ENCODE measurements around the gene DLG2.

The DLG2 gene

DNA sequence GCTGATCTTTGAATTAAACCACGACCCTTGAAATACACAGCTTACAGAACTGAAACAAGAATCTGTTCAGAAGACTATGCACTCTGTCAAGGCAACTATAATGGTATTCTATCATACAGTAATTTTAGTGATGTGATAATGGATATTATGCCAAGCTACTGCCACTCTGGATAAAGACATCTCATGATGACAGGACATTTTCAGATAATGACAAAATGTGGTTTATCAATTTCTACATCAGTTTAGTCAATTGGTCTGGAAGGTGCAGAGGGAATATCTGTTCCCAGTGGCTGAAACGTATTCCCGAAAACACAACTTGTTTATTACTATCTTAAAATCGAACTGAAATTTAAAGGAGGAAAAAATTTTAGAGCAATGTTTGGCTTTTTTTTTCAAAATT lies 1331.3 kb downstream of the DLG2 start:
- no peak for DNase-seq

DNA sequence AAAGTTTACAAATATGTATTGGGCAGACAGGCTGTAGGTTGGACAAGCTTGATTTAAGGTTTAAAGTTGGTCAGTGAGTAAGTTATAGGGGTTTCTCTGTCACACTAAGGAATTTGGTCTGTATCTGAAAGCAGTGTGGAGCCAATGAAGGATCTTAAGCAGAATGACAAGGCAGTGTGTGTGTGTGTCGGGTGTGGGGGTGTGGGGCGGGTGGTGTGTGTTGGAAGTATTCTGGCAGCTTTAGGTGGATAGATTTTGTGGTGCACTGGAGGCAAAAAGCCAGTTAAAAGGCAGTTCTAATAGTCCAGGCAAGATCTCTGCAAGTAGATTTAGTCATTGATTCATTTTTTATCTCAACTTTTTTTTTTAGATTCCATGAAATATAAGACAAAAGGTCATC lies 1334.2 kb downstream of the DLG2 start:
- peak in 13 of 56 donors; percentile 5 to 38 (median 10) for DNase-seq

DNA sequence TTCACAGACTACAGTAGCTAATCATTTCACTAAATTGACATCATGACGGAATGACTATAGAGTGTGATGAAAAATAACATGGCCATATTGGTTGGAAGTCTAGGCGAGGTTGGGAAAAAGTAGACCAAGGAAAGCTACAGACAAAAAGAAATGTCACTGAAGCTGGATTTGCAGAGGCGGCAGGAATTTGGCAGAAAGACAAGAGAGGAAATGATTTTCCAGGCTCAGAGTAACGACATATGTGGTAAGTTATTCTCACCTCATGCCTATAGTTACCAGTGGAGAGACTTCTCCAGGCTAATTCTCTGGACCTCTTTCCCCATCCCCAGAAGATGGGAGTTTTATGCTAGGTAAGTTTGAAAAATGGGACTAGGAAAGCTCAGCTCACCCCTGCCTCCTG lies 1335.1 kb downstream of the DLG2 start:
- no peak for DNase-seq

DNA sequence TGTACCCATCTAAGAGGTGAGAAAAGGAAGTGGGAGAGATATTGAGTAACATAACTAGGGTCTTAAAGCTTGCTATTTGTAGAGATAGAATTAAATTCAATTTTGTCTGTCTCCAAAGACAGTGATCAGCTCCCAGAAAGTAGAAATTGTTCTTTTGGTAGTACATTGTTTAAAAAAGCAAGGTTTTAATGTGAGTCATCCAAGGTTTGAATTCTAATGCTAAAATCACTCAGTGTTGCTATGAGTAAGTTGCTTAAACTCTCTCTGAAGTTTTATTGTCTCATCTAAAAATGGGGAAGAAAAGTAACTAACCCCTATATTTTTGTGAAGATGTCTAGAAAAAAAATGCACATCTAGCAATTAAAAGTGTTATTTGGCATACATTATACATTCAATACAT lies 1336.5 kb downstream of the DLG2 start:
- DNase-seq = no peak

DNA sequence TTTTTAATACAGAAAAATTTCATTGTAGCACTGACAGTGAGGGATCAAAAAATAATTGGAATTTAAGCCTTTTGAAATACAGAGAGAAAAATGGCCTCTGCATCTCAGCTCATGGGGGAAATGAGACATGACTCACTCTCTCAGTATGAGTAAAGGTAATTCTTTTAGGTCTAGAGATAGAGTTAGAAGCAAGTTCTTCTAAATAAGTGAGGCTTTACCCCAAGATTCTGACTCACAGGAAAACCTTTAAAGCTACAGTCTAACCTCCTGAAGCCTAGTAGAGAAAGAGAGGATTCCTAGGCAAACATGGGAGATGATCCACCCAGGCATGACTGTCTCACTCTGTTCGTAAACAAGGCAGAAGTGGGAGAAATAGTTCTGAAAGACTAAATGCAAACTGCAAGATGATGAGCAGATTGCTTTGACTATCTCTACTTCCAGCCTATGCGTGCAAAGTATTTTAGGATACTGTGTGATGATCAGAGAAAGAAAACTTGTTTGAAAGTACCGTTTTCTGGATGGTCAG lies 1337.7 kb downstream of the DLG2 start:
- DNase-seq = peak in 4 of 56 donors; percentile 12 to 20 (median 13)

DNA sequence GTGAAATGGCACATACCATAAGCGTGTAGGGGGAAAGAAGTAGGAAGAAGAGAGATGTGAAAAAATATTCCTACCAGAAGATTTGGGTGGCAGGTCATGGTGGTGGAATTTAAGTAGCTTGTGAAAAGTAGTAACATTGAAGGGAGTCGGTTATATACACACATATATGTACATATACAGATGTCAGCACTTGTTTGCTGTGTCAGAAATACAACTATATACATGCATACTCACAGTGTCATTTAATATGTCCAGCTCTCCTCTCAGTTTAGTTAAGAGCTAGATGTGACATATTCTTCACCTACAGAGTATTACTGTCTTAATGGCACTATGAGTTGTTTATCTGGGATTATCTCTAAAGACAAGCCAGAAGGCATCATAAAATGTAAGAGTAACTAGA lies 1353.6 kb downstream of the DLG2 start:
- no peak for DNase-seq

DNA sequence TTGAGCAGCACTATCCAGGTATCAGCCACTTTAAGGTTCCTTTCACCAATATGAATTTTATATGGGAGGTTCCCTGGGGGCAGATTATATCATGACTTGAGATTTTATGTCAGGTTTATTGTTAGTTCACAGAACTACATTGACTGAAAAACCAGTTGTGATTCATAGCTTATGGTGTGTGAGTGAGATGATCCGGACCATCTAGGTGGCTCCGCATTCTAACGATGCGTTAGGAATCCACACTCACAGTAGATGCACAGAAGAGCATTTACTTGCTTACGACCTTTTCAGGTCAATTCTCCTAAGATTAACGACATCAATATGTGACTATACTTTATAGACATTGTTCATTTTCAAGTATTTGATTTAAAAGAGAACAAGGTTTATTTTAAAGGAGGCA lies 1356.7 kb downstream of the DLG2 start:
- no peak for DNase-seq

DNA sequence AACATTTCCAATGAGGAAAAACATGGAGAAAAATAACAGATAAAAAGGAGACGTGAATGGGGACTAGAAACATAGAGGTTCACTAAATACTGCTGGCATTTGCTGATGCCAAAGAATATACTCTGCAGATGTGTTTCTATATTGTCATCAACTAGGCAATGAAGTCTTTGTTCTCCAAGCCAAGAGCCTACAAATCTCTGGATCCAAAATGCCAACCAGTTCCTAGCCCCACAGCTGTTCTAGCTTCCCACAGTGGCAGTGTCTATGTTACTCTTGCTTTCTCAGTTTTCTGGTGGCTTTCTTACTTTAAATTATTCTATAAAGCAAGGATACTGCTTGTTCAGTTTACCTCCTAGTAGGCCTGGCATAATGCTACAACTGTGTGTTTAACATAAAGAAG lies 1363.1 kb downstream of the DLG2 start:
- DNase-seq = peak in 41 of 56 donors; percentile 1 to 81 (median 44)

DNA sequence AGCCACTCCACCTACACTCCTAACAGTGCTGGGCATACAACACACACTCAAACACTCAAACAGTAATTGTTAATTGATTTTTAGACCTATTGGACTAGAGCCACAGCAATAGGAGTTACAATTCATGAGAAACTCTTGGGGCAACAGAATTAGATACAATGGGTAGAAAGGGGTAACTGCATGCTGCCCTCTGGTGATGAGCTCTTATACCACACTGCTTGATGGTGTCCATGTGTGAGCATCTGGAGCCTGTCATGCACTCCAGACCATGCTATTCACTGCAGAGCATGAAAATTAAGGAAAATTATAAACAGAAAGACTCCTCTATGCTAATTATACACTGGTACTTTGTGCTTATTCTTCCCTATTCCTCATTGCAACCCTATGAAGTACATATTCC lies 1365.4 kb downstream of the DLG2 start:
- peak in 3 of 56 donors; percentile 13 to 19 (median 16) for DNase-seq

DNA sequence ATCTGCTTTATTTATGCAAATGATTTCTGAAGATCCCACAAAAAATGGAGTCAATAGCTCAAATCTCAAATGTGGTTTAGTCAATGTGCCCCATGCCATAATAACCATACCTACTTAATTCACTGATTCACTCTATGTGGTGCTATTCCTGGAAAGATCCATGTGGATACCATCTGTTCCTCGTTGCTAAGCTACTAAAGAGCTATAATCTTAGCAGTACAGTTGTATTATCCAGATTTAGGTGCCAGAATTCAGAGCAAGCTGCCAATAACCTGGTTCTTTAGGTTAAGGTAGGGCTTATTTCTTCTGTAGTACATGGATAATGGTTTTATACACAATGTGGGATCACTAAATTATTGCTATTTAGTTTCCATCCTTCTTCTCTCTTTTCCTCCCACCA lies 1366.3 kb downstream of the DLG2 start:
- no peak for DNase-seq

DNA sequence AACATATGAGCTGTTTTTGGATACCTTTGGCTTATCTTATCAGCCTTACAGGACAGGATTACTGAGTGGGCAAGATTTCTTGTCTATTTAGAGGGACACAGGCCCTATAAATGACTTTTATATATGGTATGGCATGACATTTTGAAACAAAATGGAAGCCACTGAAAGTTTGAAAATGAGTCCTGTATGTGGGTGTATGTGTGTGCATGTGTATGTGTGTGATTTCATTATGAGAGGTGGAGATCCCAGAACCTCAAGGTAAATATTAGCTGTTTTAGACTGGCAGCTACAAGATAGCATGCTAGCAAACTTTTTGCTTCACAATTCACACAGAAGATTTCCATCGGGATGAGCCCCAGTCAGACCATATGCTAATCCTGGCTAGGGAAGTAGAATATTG lies 1370.5 kb downstream of the DLG2 start:
- DNase-seq = no peak

DNA sequence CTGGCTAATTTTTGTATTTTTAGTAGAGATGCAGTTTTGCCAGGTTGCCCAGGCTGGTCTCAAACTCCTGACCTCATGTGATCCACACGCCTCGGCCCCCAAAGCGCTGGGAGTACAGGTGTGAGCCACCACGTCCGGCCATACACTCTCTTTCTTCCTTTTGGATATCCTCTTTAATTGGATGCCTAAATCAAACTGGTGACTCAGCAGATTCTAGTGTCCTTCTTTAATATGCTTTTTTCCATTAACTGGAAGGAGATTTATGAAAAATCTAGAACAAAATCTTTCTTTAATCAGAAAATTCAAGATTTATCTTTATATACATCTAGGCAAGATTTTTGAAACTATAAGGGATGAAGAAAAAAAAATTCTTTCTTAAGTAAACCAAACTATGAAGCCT lies 1371.7 kb downstream of the DLG2 start:
- no peak for DNase-seq

DNA sequence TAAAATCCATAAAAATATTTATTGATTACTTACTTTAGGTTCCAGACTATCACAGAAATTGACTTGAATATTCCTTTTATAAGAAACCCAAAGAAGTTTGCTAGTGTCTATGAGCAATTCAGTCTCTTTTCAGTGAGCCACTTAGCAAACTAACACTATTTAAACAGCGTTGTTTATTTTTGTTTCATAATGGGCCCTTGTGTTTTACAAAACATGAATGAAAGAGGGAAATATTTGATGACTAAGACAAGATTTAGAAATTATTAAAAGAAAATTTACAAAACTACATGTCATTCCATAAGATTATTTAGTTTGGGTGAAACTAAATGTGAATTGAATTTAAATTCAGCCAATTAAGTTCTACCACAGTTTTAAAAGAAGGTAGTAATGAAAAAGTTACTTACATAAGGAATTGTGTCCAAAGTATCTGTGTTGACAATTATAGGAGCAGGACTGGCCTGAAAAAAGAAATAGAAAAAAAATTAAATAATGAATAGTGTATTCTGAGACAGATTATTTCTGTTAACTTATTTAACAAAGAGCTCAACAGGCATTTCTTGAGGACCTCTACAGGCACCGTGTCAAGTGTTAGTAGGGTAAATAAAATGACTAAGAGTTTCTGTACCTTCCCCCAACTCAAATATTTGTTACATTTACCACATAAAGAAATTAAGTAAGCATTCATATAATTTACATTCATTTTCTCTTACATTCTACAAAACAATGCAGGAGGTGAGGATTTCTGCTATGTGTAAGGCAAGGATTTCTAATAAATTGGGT lies 1376.1 kb downstream of the DLG2 start:
- DNase-seq = no peak

DNA sequence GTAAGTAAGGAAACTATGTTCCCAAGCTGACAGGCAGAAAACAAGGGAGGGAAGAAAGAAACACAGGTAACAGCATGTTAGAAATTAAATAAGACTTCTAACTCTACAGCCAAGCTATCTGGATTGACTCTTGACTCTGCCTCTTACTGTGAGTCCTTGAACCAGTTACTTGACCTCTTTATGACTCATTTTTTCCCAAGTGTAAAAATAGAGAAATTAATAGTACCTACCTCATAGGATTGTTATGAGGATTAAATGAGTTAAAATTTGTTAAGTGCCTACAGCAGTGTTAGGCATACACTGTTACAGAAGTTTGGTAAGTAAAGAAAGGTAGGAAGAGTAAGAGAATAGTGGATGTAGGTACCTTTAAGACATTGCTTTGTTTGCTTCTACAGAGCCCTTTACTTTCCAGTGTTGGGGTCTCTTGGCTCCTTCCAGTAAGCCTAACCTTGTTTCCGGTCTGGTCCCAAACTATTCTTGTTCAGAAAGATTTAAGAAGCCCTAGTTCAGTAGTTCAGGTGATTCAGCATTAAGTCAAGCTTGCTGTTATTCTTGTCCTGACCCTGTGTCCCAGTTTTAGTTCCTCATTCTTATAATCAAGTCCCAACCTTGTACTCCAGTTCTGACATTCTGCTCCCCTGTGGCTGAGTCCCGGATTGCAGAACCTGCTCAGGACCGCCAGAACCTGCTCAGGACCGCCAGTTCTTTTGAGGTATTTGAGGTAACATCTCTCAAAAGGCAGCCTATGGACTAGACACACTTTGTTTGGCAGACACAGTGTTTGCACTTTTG lies 1377.6 kb downstream of the DLG2 start:
- DNase-seq = no peak

DNA sequence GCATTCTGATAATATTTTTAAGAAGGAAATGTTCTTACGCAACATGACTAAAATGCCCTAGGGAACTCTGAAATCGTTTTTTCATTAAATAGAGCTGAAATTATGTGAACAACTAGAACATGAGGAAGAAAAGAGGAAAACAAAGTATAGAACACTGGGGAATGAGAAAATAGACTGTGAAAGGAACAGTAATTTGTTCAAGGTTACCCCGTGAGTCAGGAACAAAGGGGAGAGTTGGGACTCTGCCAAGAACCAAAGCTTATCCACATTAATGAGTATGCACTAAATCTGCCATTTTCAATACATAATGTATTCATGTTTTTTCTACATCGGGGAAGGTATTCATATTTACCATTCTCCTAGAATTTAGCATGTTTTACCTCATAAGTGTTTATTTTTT lies 1379.2 kb downstream of the DLG2 start:
- no peak for DNase-seq

DNA sequence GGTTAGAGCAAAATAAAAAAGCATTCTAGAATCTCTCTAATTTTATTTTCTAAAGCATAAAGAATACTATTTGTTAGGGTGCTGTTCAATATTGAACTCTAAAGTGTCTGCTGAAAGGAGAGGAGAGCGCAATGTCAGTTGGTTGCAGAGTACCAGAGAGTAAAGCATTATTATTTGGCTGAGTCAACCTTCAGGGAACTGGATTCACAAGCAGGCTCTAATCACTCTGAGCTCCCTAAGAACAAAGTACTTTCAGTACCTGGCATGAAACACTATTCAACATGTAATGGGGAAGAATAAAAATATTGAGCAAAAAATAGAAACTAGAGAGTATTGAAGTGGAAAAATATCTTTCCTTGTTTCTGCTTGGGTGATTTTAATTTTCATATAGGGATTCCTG lies 1380.0 kb downstream of the DLG2 start:
- DNase-seq = no peak

DNA sequence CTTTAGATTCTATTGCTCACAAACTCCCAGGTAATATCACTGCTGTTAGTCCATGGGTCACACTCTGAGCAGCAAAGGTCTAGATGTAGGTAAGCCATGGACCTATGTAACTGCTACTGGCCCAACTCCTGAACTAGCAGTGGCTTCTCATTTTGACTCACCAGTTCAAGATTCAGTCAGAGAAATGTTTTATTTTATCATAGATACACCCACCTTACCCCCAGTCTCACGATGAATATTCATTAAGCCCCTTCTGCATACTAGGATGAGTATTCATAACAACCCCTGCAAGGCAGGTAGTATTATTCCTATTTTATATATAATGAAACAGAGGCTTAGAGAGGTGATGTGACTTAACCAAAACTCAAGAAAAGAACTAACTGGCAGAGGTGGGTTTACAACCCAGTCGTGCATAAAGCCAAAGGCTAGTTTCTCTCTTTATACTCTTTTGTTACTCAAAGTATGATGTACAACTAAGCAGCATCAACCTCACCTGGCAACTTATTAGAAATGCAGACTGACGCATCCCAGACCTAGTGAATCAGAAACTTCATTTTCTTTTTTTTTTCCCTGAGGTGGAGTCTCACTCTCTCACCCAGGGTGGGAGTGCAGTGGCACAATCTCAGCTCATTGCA lies 1383.4 kb downstream of the DLG2 start:
- no peak for DNase-seq

DNA sequence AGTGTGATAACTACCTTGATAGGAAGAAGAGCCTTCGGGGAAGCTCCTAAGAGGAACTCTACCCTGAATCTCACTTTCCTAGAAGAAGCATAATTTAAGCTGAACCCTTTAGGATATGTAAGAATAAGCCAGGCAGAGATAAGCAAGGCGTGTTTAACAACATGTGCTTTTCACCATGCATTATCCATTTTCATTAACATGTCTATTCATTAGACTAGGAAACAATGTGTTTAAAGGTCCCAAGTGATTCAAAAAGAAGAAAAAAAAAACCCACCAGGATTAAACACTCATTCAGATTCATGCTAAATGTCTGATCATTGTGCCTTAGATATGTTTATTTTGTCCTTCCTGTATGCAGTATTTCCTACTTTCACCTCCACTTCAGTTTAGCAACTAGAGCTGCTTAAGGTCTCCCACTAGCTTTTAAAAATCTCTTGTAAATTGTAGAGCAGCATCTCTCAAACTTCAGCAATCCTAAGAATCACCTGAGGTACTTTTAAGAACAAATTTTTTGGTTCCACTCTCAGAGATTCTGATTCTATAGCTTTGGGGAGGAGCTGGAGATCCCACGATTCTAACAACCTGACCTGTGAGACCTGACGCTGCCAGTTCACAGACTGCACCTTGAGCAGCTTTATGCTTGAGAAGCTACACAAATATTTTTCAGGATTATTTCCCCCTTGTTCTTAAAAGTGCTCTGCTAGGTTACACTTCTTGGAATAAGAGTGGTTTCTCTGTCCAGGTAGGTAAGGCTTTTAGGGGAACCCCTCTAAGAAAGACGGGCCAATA lies 1385.6 kb downstream of the DLG2 start:
- DNase-seq = no peak

DNA sequence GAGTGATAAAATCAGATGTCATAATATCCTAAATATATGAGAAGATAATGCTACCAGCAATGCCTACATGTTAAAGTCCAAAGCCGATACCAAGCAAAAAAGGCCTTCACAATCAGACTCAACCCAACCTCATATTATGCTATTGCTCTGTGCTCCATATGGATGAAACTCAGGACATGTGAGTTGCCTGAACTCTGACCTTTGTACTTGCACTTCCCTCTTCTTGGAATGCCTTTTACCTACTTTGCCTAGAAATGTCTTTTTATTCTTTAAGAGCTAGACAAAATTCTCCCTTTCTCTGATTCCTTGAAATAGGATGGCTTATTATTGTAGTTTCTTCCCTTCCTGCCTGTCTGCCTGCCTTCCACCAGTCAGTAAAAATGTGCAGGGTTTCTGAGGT lies 1386.3 kb downstream of the DLG2 start:
- DNase-seq = no peak

DNA sequence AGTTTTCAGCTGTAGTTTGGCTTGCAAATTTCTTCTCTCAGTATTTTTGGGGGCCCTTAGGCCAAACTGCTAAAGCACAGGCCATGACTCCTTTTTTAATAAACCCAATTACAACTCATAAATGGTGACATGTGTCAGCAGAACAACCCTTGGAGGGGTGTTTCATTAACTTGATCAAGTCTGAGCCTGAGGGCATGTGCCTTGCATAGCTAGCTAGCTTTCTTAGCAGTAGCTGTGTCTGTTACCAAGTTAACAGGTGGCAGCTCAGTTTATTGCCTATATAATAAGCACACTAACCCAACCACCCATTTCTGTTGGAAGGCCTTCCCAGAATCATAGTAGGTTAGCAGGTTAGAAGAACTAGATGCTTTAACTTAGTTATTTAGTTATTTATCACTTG lies 1390.7 kb downstream of the DLG2 start:
- DNase-seq = no peak

DNA sequence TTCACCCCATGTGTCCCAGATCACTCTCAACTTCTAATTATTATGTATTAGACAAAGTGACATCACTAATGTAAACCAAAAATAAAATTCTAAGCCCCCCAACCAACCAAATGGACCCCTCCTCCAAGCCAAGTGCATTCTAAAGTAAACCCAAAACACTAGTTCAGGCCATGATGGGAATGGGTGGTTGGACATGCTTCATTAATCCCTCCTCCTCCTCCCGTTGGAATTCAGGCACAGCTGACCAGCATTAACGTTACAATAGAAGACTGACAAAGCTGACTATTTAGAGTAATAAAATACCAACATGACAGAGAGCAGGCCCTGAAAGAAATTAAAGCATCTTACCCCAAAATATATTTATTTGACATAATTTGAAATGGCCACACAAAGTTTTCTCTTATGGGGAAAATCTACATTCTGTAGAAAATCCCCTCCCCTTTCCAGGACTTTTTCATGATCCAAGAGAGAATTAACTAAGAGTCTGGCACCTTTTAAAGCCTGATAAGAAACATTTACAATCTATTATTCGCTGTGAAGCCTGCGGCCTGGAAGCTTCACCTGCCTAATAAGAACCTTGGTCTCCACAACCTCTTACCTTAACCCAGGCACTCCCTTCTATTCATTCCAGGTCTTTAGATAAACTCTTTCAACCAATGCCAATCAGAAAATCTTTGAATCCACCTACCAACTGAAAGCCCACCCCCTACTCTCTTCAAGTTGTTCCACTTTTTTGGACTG lies 1392.5 kb downstream of the DLG2 start:
- no peak for DNase-seq

Measured in nucleus accumbens (tissue), 56 donors.